GM12878 (cell line): ENCODE results near the gene SLC24A4. TPM values are rescaled to one million over a fixed set of nuclear protein-coding genes. Genes with fewer than 3 reads are reported as not detected.

ENCODE experiments used
- CHD1 ChIP-seq: IDR thresholded peaks from 2 replicates; pipeline ENCODE4 v1.6.1; 2012; ENCODE audit warnings: low read depth, low read length, improper control_type of control experiment
- CUX1 ChIP-seq: IDR thresholded peaks from 2 replicates; pipeline ENCODE4 v1.6.1; 2012; ENCODE audit warnings: improper control_type of control experiment, low read depth, low read length; ENCODE audit not compliant: insufficient replicate concordance
- JUNB ChIP-seq: IDR thresholded peaks from 2 replicates; pipeline ENCODE4 v1.6.1; 2016; ENCODE audit warnings: antibody characterized with exemption, mild to moderate bottlenecking
- MYC ChIP-seq: IDR thresholded peaks from 2 replicates; pipeline ENCODE4 v1.6.1; 2011; ENCODE audit warnings: mild to moderate bottlenecking, low read length, moderate library complexity, inconsistent platforms; ENCODE audit not compliant: insufficient read depth, insufficient replicate concordance, insufficient read length, severe bottlenecking
- RAD51 ChIP-seq: fragments of 450-650 bp; IDR thresholded peaks from 2 replicates; pipeline ENCODE4 v1.6.1; 2016; ENCODE audit warnings: moderate library complexity, mild to moderate bottlenecking, inconsistent platforms
- RB1 ChIP-seq: fragments of 450-650 bp; formaldehyde crosslinking; IDR thresholded peaks from 2 replicates; pipeline ENCODE4 v1.6.1; 2017; ENCODE audit warnings: mild to moderate bottlenecking, borderline replicate concordance
- RELA ChIP-seq: fragments of 450-650 bp; IDR thresholded peaks from 2 replicates; pipeline ENCODE4 v1.8.0; 2014; ENCODE audit warnings: borderline replicate concordance; ENCODE audit not compliant: partially characterized antibody
- ZNF687 ChIP-seq: fragments of 450-650 bp; IDR thresholded peaks from 2 replicates; pipeline ENCODE4 v1.6.1; 2017; ENCODE audit warnings: mild to moderate bottlenecking, moderate library complexity
- ZZZ3 ChIP-seq: IDR thresholded peaks from 2 replicates; pipeline ENCODE4 v1.6.1; 2011; ENCODE audit warnings: low read depth; ENCODE audit not compliant: control insufficient read depth, insufficient read length
- polyA plus RNA-seq, 11 experiments: library from polyadenylated mRNA; depleted of rRNA in 4 of 11; unstranded in 6 of 11; stranded (reverse) in 5 of 11; fragments of >200 nt; fragmentation: Nextera tagmentation in 4 of 11; fragmentation: Illumina TruSeq in 1 of 11; extraction: Ambion mirVana in 4 of 11; extraction: Trizol in 1 of 11; gene quantifications; 1 replicate in 1 of 11; 2 replicates in 10 of 11; pipeline versions ENCODE4 v1.2.1 to v1.2.3, GENCODE V29; 2011 to 2016; ENCODE audit warnings: inconsistent platforms in 2 of 11, missing spikeins in 2 of 11, low read depth in 1 of 11
- total RNA-seq, 4 experiments: library from RNA; depleted of rRNA in 3 of 4; stranded (reverse); fragments of >200 nt in 3 of 4; fragmentation: Illumina TruSeq in 1 of 4; extraction: Trizol in 1 of 4; gene quantifications; 2 replicates each; pipeline versions ENCODE4 v1.2.1 to v1.2.3, GENCODE V29; 2013 to 2021
- TF ChIP-seq, protein P1 (sequence below): fragments of 450-650 bp; formaldehyde crosslinking; IDR thresholded peaks from 2 replicates; pipeline ENCODE4 v1.5.0; 2022; ENCODE audit warnings: mild to moderate bottlenecking, missing genetic modification characterization

SLC24A4 gene
- total and polyA plus RNA-seq, 10 of the 15 experiments (the other 5 are each of a cell fraction or from before 2014, with no cell fraction given) = under 0.01 to 0.46 (median 0.04) TPM; not detected in 5

DNA sequence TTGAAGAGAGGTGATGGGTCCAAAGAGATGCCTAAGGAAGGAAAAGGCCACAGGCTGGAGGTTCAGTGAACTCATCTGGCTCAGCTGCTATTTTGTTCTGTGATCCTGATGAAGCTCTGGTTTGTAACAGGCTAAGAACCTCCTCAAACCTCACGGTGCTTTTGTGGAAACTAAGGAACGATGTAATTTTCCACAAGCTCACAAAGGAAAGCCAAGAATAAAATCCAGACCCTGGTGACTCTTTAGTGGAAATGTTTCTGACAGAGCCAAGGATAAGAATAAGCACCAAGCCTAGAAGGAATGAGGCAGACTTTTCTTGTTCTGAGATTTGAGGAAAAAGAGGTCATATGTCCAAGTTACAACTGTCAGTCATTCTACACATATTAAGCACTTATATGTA lies 93.6 kb downstream of the SLC24A4 start (continued):
- TF ChIP-seq, protein P1, sequence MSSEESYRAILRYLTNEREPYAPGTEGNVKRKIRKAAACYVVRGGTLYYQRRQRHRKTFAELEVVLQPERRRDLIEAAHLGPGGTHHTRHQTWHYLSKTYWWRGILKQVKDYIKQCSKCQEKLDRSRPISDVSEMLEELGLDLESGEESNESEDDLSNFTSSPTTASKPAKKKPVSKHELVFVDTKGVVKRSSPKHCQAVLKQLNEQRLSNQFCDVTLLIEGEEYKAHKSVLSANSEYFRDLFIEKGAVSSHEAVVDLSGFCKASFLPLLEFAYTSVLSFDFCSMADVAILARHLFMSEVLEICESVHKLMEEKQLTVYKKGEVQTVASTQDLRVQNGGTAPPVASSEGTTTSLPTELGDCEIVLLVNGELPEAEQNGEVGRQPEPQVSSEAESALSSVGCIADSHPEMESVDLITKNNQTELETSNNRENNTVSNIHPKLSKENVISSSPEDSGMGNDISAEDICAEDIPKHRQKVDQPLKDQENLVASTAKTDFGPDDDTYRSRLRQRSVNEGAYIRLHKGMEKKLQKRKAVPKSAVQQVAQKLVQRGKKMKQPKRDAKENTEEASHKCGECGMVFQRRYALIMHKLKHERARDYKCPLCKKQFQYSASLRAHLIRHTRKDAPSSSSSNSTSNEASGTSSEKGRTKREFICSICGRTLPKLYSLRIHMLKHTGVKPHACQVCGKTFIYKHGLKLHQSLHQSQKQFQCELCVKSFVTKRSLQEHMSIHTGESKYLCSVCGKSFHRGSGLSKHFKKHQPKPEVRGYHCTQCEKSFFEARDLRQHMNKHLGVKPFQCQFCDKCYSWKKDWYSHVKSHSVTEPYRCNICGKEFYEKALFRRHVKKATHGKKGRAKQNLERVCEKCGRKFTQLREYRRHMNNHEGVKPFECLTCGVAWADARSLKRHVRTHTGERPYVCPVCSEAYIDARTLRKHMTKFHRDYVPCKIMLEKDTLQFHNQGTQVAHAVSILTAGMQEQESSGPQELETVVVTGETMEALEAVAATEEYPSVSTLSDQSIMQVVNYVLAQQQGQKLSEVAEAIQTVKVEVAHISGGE = no peak
- no peak for TF ChIP-seq CUX1
- TF ChIP-seq ZNF687 = no peak
- no peak for TF ChIP-seq JUNB
- TF ChIP-seq RB1 = no peak
- TF ChIP-seq RELA = no peak
- TF ChIP-seq CHD1 = no peak
- TF ChIP-seq MYC = no peak
- no peak for TF ChIP-seq ZZZ3
- TF ChIP-seq RAD51 = no peak
